ENCODE measurements around the gene LMO7.

GRCh38 chr13:75705908-75706307, 69.8 kb downstream of the LMO7 start:
- no peak for TF ChIP-seq POLR2A (IDR thresholded peaks at IDR 0.05)
- no peak for TF ChIP-seq CTCF (IDR thresholded peaks at IDR 0.05)
